Activated CD4-positive, alpha-beta T cell treated with anti-CD3 and anti-CD28 coated beads, Interleukin-2, amount 50 U/mL, for 16 hours (primary cell): Measurements from ENCODE around the gene CXCL16.

Source experiments
- DNase-seq: peaks from one replicate; pipeline ENCODE4 v3.0.0-alpha.2; 2020

The CXCL16 gene

GRCh38 chr17:4750606-4751005 lies 10.9 kb upstream of the CXCL16 start:
- DNase-seq = no peak

GRCh38 chr17:4748686-4749085 lies 9.0 kb upstream of the CXCL16 start:
- DNase-seq = no peak

- peak; percentile 62 for DNase-seq
Observed at GRCh38 chr17:4747847-4748246, 8.1 kb upstream of the CXCL16 start.

- no peak for DNase-seq
Observed at GRCh38 chr17:4744999-4745969, 5.6 kb upstream of the CXCL16 start.

- no peak for DNase-seq
Observed at GRCh38 chr17:4743898-4744297, 4.2 kb upstream of the CXCL16 start.

GRCh38 chr17:4743216-4743615 lies 3.5 kb upstream of the CXCL16 start:
- no peak for DNase-seq

GRCh38 chr17:4742629-4743028 lies 2.9 kb upstream of the CXCL16 start:
- no peak for DNase-seq

- DNase-seq = no peak
Observed at GRCh38 chr17:4742133-4742532, 2.4 kb upstream of the CXCL16 start.

GRCh38 chr17:4741544-4741943 lies 1.8 kb upstream of the CXCL16 start:
- DNase-seq = no peak

GRCh38 chr17:4740584-4740983 lies 856 bp upstream of the CXCL16 start:
- no peak for DNase-seq

- no peak for DNase-seq
Observed at GRCh38 chr17:4740025-4740351, 260 bp upstream of the CXCL16 start.

- no peak for DNase-seq
Observed at GRCh38 chr17:4738136-4739121, 1.3 kb downstream of the CXCL16 start.

GRCh38 chr17:4735876-4736651 lies 3.7 kb downstream of the CXCL16 start:
- no peak for DNase-seq

- no peak for DNase-seq
Observed at GRCh38 chr17:4734857-4735475, 4.8 kb downstream of the CXCL16 start.

GRCh38 chr17:4733073-4733531 lies 6.6 kb downstream of the CXCL16 start:
- peak; percentile 46 for DNase-seq

- DNase-seq = peak; percentile 79
Observed at GRCh38 chr17:4728124-4728523, 11.6 kb downstream of the CXCL16 start.

- DNase-seq = no peak
Observed at GRCh38 chr17:4725646-4726310, 13.9 kb downstream of the CXCL16 start.

GRCh38 chr17:4724650-4725049 lies 15.1 kb downstream of the CXCL16 start:
- DNase-seq = no peak

GRCh38 chr17:4722678-4723240 lies 17.0 kb downstream of the CXCL16 start:
- no peak for DNase-seq

GRCh38 chr17:4721203-4722135 lies 18.3 kb downstream of the CXCL16 start:
- no peak for DNase-seq
